WTC11 (cell line): ENCODE results near the gene EVA1A. TPM values are rescaled to one million over a fixed set of nuclear protein-coding genes. Genes with fewer than 3 reads are reported as not detected.
A peak's percentile ranks its signal among the peaks of the same experiment; 100 is the strongest.

ENCODE experiments used
- ATAC-seq: fragments of 200-7000 bp; cut with Tn5 transposase; 2 replicates; pipeline ENCODE4 v1.10.0; 2021; ENCODE audit warnings: mild to moderate bottlenecking, moderate library complexity
- CTCF ChIA-PET: fragments of 300-600 bp; sonication (Branson Sonifier 250); formaldehyde crosslinking; loops from one replicate; lab custom pipeline; 2021; ENCODE audit warnings: antibody characterized with exemption; lab: Charles Lee
- POLR2A ChIA-PET: fragments of 350-600 bp; sonication (Branson Sonifier 250); formaldehyde crosslinking; loops from one replicate; lab custom pipeline; 2021; ENCODE audit warnings: antibody characterized with exemption; lab: Charles Lee
- DNase-seq: peaks from one replicate; pipeline ENCODE4 v3.0.0; 2021; ENCODE audit warnings: low spot score
- H3K27ac Mint-ChIP-seq: 2 replicates; pipeline ENCODE4 v1.8.0; 2021; ENCODE audit warnings: mixed read lengths
- H3K27me3 Mint-ChIP-seq: 2 replicates; pipeline ENCODE4 v1.8.0; 2021; ENCODE audit warnings: low read depth, mild to moderate bottlenecking, moderate library complexity, mixed read lengths
- H3K36me3 Mint-ChIP-seq: 2 replicates; pipeline ENCODE4 v1.8.0; 2021; ENCODE audit warnings: mixed read lengths
- H3K4me1 Mint-ChIP-seq: 2 replicates; pipeline ENCODE4 v1.8.0; 2022; ENCODE audit warnings: mixed read lengths
- H3K4me3 Mint-ChIP-seq: 2 replicates; pipeline ENCODE4 v1.8.0; 2021; ENCODE audit warnings: mild to moderate bottlenecking, moderate library complexity, mixed read lengths
- H3K9me3 Mint-ChIP-seq: 2 replicates; pipeline ENCODE4 v1.8.0; 2021; ENCODE audit warnings: mixed read lengths
- AFF4 ChIP-seq: sonication (generic); formaldehyde crosslinking; IDR thresholded peaks from 2 replicates; pipeline ENCODE4 v1.8.1; 2023; ENCODE audit warnings: mild to moderate bottlenecking, missing genetic modification reagents, borderline replicate concordance
- ATF1 ChIP-seq: sonication (generic); formaldehyde crosslinking; IDR thresholded peaks from 2 replicates; pipeline ENCODE4 v1.8.1; 2023; ENCODE audit warnings: mild to moderate bottlenecking, moderate library complexity, missing genetic modification reagents
- CBFB ChIP-seq: sonication (generic); formaldehyde crosslinking; IDR thresholded peaks from 2 replicates; pipeline ENCODE4 v1.8.1; 2022; ENCODE audit warnings: mild to moderate bottlenecking, low read depth, missing genetic modification reagents
- CTCF ChIP-seq: fragments of 200-600 bp; IDR thresholded peaks from 2 replicates; pipeline ENCODE4 v1.8.0; 2022; ENCODE audit warnings: antibody characterized with exemption
- E2F1 ChIP-seq: sonication (generic); formaldehyde crosslinking; IDR thresholded peaks from 2 replicates; pipeline ENCODE4 v1.8.0; 2022; ENCODE audit warnings: mild to moderate bottlenecking, missing genetic modification reagents
- ELF4 ChIP-seq: sonication (generic); formaldehyde crosslinking; IDR thresholded peaks from 2 replicates; pipeline ENCODE4 v1.8.1; 2022; ENCODE audit warnings: low read depth, mild to moderate bottlenecking, moderate library complexity, missing genetic modification reagents
- FOXJ3 ChIP-seq: sonication (generic); formaldehyde crosslinking; IDR thresholded peaks from 2 replicates; pipeline ENCODE4 v1.9.0; 2021; ENCODE audit warnings: missing genetic modification reagents, mild to moderate bottlenecking, borderline replicate concordance
- FOXP4 ChIP-seq: sonication (generic); formaldehyde crosslinking; IDR thresholded peaks from 2 replicates; pipeline ENCODE4 v1.8.0; 2022; ENCODE audit warnings: mild to moderate bottlenecking, missing genetic modification reagents
- GABPB1 ChIP-seq: sonication (generic); formaldehyde crosslinking; IDR thresholded peaks from 2 replicates; pipeline ENCODE4 v1.8.1; 2023; ENCODE audit warnings: mild to moderate bottlenecking, missing genetic modification reagents
- GRHL2 ChIP-seq: fragments of 250-450 bp; sonication (Bioruptor Pico); IDR thresholded peaks from 2 replicates; pipeline ENCODE4 v1.8.0; 2022; ENCODE audit warnings: mild to moderate bottlenecking, moderate library complexity; ENCODE audit not compliant: insufficient replicate concordance, severe bottlenecking
- IRF1 ChIP-seq: sonication (generic); formaldehyde crosslinking; IDR thresholded peaks from 2 replicates; pipeline ENCODE4 v1.8.0; 2023; ENCODE audit warnings: missing genetic modification reagents
- MXD4 ChIP-seq: fragments of 250-450 bp; sonication (Bioruptor Pico); IDR thresholded peaks from 2 replicates; pipeline ENCODE4 v1.8.0; 2021; ENCODE audit warnings: mild to moderate bottlenecking, moderate library complexity, borderline replicate concordance
- MYBL2 ChIP-seq: sonication (generic); formaldehyde crosslinking; IDR thresholded peaks from 2 replicates; pipeline ENCODE4 v1.8.1; 2023; ENCODE audit warnings: mild to moderate bottlenecking, moderate library complexity, missing genetic modification reagents
- NFYB ChIP-seq: sonication (generic); formaldehyde crosslinking; conservative IDR thresholded peaks from 2 replicates; pipeline ENCODE4 v1.8.0; 2022; ENCODE audit warnings: low read depth, missing genetic modification reagents
- NR2C2 ChIP-seq: sonication (generic); formaldehyde crosslinking; IDR thresholded peaks from 2 replicates; pipeline ENCODE4 v1.8.0; 2022; ENCODE audit warnings: mild to moderate bottlenecking, missing genetic modification reagents
- RELA ChIP-seq: sonication (generic); formaldehyde crosslinking; IDR thresholded peaks from 2 replicates; pipeline ENCODE4 v1.8.1; 2022; ENCODE audit warnings: missing genetic modification reagents, mild to moderate bottlenecking, borderline replicate concordance
- SMAD4 ChIP-seq: sonication (generic); formaldehyde crosslinking; IDR thresholded peaks from 2 replicates; pipeline ENCODE4 v1.8.0; 2022; ENCODE audit warnings: mild to moderate bottlenecking, missing genetic modification reagents
- SP1 ChIP-seq: sonication (generic); formaldehyde crosslinking; conservative IDR thresholded peaks from 2 replicates; pipeline ENCODE4 v1.8.1; 2022; ENCODE audit warnings: missing genetic modification reagents
- ZNF232 ChIP-seq: sonication (generic); formaldehyde crosslinking; IDR thresholded peaks from 2 replicates; pipeline ENCODE4 v1.8.0; 2022; ENCODE audit warnings: mild to moderate bottlenecking, missing genetic modification reagents
- total RNA-seq: library from RNA; stranded (reverse); gene quantifications from 3 replicates; pipeline ENCODE4 v1.2.3, GENCODE V29; 2021

EVA1A gene
- total RNA-seq, 1 experiment from 2014 or later: 4.1 TPM

- Mint-ChIP-seq H3K27ac (no peak overlapping the region), H3K4me1 (no peaks in the 10 kb centered on the region), H3K36me3 (no peaks in the 10 kb centered on the region), H3K27me3 (no peaks in the 10 kb centered on the region; the same call in none of the 2 replicates), H3K4me3 (no peak overlapping the region), H3K9me3 (no peaks in the 10 kb centered on the region)
- CTCF ChIA-PET: interaction anchor here (0.8 to 1.5 kb wide), 3 partner anchors 9 to 38 kb away, joined by 3 to 4 read pairs (median 3); no protein-coding TSS in a partner anchor
- DNase-seq (no peak), ATAC-seq (no peak)
- POLR2A ChIA-PET: no interaction called here
- TF ChIP-seq MXD4 (no peak), GABPB1 (peak; percentile 60), GRHL2 (no peak), ELF4 (CRISPR knock-in tag) (no peak), FOXP4 (CRISPR knock-in tag) (no peak)
These were observed 10.4 kb upstream of the EVA1A start for GRCh38 chr2:75570948-75571729.

GRCh38 chr2:75570024-75570947 is 9.5 kb upstream of the EVA1A start:
- DNase-seq: no peak
- Mint-ChIP-seq H3K9me3 (no peaks in the 10 kb centered on the region), H3K27me3 (peaks cover 2% of the 10 kb centered on the region), H3K36me3 (no peaks in the 10 kb centered on the region), H3K4me3 (no peak overlapping the region), H3K27ac (no peak overlapping the region), H3K4me1 (peaks cover 6% of the 10 kb centered on the region)
- TF ChIP-seq E2F1 (CRISPR knock-in tag): no peak
- no peak for TF ChIP-seq CBFB
- no peak for TF ChIP-seq FOXJ3 (CRISPR knock-in tag)
- no peak for TF ChIP-seq IRF1 (CRISPR knock-in tag)
- no peak for TF ChIP-seq SMAD4 (CRISPR knock-in tag)
- no peak for TF ChIP-seq MXD4
- TF ChIP-seq SP1 (CRISPR knock-in tag): no peak
- no peak for TF ChIP-seq MYBL2
- no peak for ATAC-seq
- CTCF ChIA-PET: interaction anchor here (0.8 to 1.5 kb wide), 5 partner anchors 10 to 70 kb away, joined by 3 to 4 read pairs (median 3); no protein-coding TSS in a partner anchor
- POLR2A ChIA-PET: no interaction called here

GRCh38 chr2:75569546-75569945 is 8.8 kb upstream of the EVA1A start:
- no peaks in the 10 kb centered on the region for H3K9me3 Mint-ChIP-seq
- DNase-seq (no peak), ATAC-seq (no peak)
- H3K27me3 Mint-ChIP-seq: peaks cover 2% of the 10 kb centered on the region
- no peak overlapping the region for H3K4me3 Mint-ChIP-seq
- peaks cover 6% of the 10 kb centered on the region for H3K4me1 Mint-ChIP-seq
- ChIA-PET CTCF (interaction anchor here (1.0 kb wide), 1 partner anchor 39 kb away, joined by 4 read pairs; no protein-coding TSS in a partner anchor), POLR2A (no interaction called here)
- no peak overlapping the region for H3K27ac Mint-ChIP-seq
- no peaks in the 10 kb centered on the region for H3K36me3 Mint-ChIP-seq
- no peak for TF ChIP-seq AFF4 (CRISPR knock-in tag)
- TF ChIP-seq ZNF232 (CRISPR knock-in tag): no peak
- TF ChIP-seq NR2C2 (CRISPR knock-in tag): no peak
- no peak for TF ChIP-seq RELA (CRISPR knock-in tag)
- TF ChIP-seq E2F1 (CRISPR knock-in tag): no peak
- TF ChIP-seq ATF1 (CRISPR knock-in tag): no peak
- TF ChIP-seq NFYB (CRISPR knock-in tag): no peak
- no peak for TF ChIP-seq CTCF
